Panc1 (cell line): ENCODE results near the gene CCDC85A. TPM values are rescaled to one million over a fixed set of nuclear protein-coding genes. Genes with fewer than 3 reads are reported as not detected.

ENCODE experiments used
- ATAC-seq: fragments of 200-7000 bp; cut with Tn5 transposase; 2 replicates; pipeline ENCODE4 v1.9.1; 2020; ENCODE audit warnings: mild to moderate bottlenecking, moderate library complexity
- BruUV-seq: library from RNA; stranded (reverse); fragments of 400-500 nt; replicated peaks from 2 replicates; lab custom pipeline; 2021; lab: Mats Ljungman, UMichigan
- CTCF ChIA-PET: fragments of 300-600 bp; sonication (Branson Sonifier 250); formaldehyde crosslinking; loops from one replicate; lab custom pipeline; 2022; ENCODE audit warnings: antibody characterized with exemption; lab: Charles Lee
- POLR2A ChIA-PET: fragments of 300-600 bp; sonication (Branson Sonifier 250); formaldehyde crosslinking; loops from one replicate; lab custom pipeline; 2022; ENCODE audit warnings: antibody characterized with exemption; lab: Charles Lee
- DNase-seq: peaks from one replicate; pipeline ENCODE4 v3.0.0-alpha.2; 2010; ENCODE audit warnings: low read depth, low spot score
- H3K27ac ChIP-seq: 2 replicates; pipeline ENCODE4 v1.5.1; 2011; ENCODE audit warnings: mild to moderate bottlenecking, low read length, inconsistent platforms
- H3K27me3 ChIP-seq: fragments of 200-500 bp; sonication (Bioruptor generic); 2 replicates; pipeline ENCODE4 v1.6.0; 2014; ENCODE audit warnings: low read length, inconsistent platforms; ENCODE audit not compliant: control insufficient read depth, insufficient read depth
- H3K36me3 ChIP-seq: fragments of 200-500 bp; sonication (Bioruptor generic); 2 replicates; pipeline ENCODE4 v1.5.1; 2014; ENCODE audit warnings: inconsistent platforms, mild to moderate bottlenecking, low read length, moderate library complexity; ENCODE audit not compliant: control insufficient read depth, insufficient read depth
- H3K4me1 ChIP-seq: 2 replicates; pipeline ENCODE4 v1.5.1; 2011; ENCODE audit warnings: inconsistent platforms, mild to moderate bottlenecking, low read length, moderate library complexity; ENCODE audit not compliant: control insufficient read depth, insufficient read depth
- H3K4me3 ChIP-seq, 2 experiments: 2 replicates each; pipeline ENCODE4 v1.5.1; 2011 to 2012; ENCODE audit warnings: low read depth in 2 of 2, low read length in 2 of 2, mild to moderate bottlenecking in 2 of 2, inconsistent platforms in 1 of 2, moderate library complexity in 1 of 2
- H3K9me3 ChIP-seq: fragments of 200-500 bp; sonication (Bioruptor generic); 2 replicates; pipeline ENCODE4 v1.5.1; 2014; ENCODE audit warnings: low read depth, mild to moderate bottlenecking, inconsistent platforms, low read length, moderate library complexity; ENCODE audit not compliant: control insufficient read depth, insufficient read depth
- CTCF ChIP-seq: fragments of 450-650 bp; IDR thresholded peaks from 2 replicates; pipeline ENCODE4 v1.5.1; 2017; ENCODE audit warnings: mild to moderate bottlenecking
- POLR2AphosphoS5 ChIP-seq: IDR thresholded peaks from 2 replicates; pipeline ENCODE4 v1.6.1; 2012; ENCODE audit warnings: mild to moderate bottlenecking, low read depth, low read length, moderate library complexity
- REST ChIP-seq, 2 experiments: IDR thresholded peaks; 2 replicates each; pipeline ENCODE4 v1.6.1; 2011 to 2012; ENCODE audit warnings: low read depth in 2 of 2, control low read depth in 1 of 2, low read length in 1 of 2, mild to moderate bottlenecking in 1 of 2, moderate library complexity in 1 of 2; ENCODE audit not compliant: insufficient read depth in 1 of 2
- SIN3A ChIP-seq: IDR thresholded peaks from 2 replicates; pipeline ENCODE4 v1.6.1; 2012; ENCODE audit warnings: low read depth, mild to moderate bottlenecking, low read length, moderate library complexity, borderline replicate concordance; ENCODE audit not compliant: insufficient read depth
- TCF7L2 ChIP-seq: IDR thresholded peaks from 2 replicates; pipeline ENCODE4 v1.6.1; 2011; ENCODE audit warnings: mild to moderate bottlenecking, low read depth, low read length, inconsistent platforms
- in situ Hi-C: cut with HindIII; loops from 2 replicates; pipeline ENCODE4 v1.10.0; 2016; ENCODE audit warnings: low sequenced_read_pairs, low pct_unique_long_range_greater_than_20kb
- intact Hi-C: fragments of 100-400 bp; cut with micrococcal nuclease; formaldehyde crosslinking; loops from one replicate; pipeline ENCODE4 v1.10.0; 2022; ENCODE audit not compliant: unreplicated experiment
- total RNA-seq: library from RNA; stranded (reverse); gene quantifications from one replicate; pipeline ENCODE4 v1.2.1, GENCODE V29; 2021; ENCODE audit not compliant: unreplicated experiment

CCDC85A gene
- total RNA-seq, 1 experiment from 2014 or later: 0.05 TPM

DNA sequence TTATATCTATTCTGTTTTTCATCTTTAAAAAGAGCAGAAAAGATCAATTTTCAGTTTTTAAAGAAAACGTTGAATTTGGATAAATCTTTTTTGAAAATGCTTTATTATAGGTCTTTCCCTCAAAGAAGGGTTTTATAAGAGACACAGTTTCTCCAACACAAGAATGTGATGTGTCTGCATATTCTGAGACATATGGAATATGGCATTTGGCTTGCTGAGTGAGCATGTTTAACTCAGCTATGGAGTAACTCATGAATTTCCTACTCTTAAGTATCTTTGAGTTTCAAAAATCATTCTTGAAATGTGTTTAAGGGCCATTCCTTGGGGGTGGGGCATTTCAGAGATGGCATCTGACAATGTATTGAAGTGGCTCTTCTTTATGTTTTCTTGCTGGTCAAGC is 191.5 kb downstream of the CCDC85A start:
- no peaks in the 10 kb centered on the region for H3K4me1 ChIP-seq
- DNase-seq: no peak
- BruUV-seq: no TSS peak
- ATAC-seq: no peak
- H3K4me3 ChIP-seq: no peak overlapping the region
- in situ Hi-C loops (no loop called here), intact Hi-C loops (no loop called here)
- H3K36me3 ChIP-seq: no peaks in the 10 kb centered on the region
- POLR2A ChIA-PET: no interaction called here
- no peak overlapping the region for H3K27ac ChIP-seq
- no peaks in the 10 kb centered on the region for H3K9me3 ChIP-seq
- CTCF ChIA-PET: no interaction called here
- TF ChIP-seq TCF7L2 (no peak), SIN3A (no peak), CTCF (no peak), REST (IDR thresholded peaks at IDR 0.05; ENCODE audit: insufficient read depth in 1 of 2, low read depth in 2 of 2, low read length in 1 of 2) (no peak), POLR2AphosphoS5 (no peak)
- H3K27me3 ChIP-seq: no peaks in the 10 kb centered on the region

GRCh38 chr2:56376699-56377665 is 193.2 kb downstream of the CCDC85A start:
- no peak for ATAC-seq
- Histone ChIP-seq H3K4me1 (no peaks in the 10 kb centered on the region), H3K27ac (no peak overlapping the region), H3K36me3 (no peaks in the 10 kb centered on the region), H3K4me3 (no peak overlapping the region), H3K9me3 (no peaks in the 10 kb centered on the region), H3K27me3 (no peaks in the 10 kb centered on the region)
- TF ChIP-seq SIN3A: no peak
- TF ChIP-seq POLR2AphosphoS5: no peak
- no peak for TF ChIP-seq TCF7L2
- no peak for TF ChIP-seq REST (IDR thresholded peaks at IDR 0.05; ENCODE audit: insufficient read depth in 1 of 2, low read depth in 2 of 2, low read length in 1 of 2)
- no peak for TF ChIP-seq CTCF
- ChIA-PET POLR2A (interaction anchor here (0.6 kb wide), 1 partner anchor 577 kb away, joined by 3 read pairs; no protein-coding TSS in a partner anchor), CTCF (no interaction called here)
- intact Hi-C loops: no loop called here
- in situ Hi-C loops: no loop called here
- no peak for DNase-seq
- BruUV-seq: no TSS peak
